Central memory CD8-positive, alpha-beta T cell (primary cell): ENCODE results near the gene DGKD.

Experiments
- ATAC-seq: fragments of 150-1000 bp; cut with Tn5 transposase; replicated peaks from 2 replicates; pipeline ENCODE4 v1.10.0; 2022; ENCODE audit warnings: mild to moderate bottlenecking, moderate FRiP score, moderate number of reproducible peaks; ENCODE audit not compliant: poor library complexity, severe bottlenecking; ENCODE audit errors: extremely low read depth
- DNase-seq, 2 donors: peaks; one replicate each; pipeline ENCODE4 v3.0.0; 2021; ENCODE audit warnings: low spot score in 2 of 2
- H3K27ac Mint-ChIP-seq: one replicate; pipeline ENCODE4 v1.8.0; 2022; ENCODE audit warnings: low read depth, mild to moderate bottlenecking, moderate library complexity, mixed read lengths
- H3K27me3 Mint-ChIP-seq: one replicate; pipeline ENCODE4 v1.8.0; 2022; ENCODE audit warnings: mixed read lengths
- H3K36me3 Mint-ChIP-seq: one replicate; pipeline ENCODE4 v1.8.0; 2022; ENCODE audit warnings: mild to moderate bottlenecking, moderate library complexity, mixed read lengths; ENCODE audit not compliant: insufficient read depth
- H3K4me1 Mint-ChIP-seq: one replicate; pipeline ENCODE4 v1.8.0; 2022; ENCODE audit warnings: mixed read lengths
- H3K4me3 Mint-ChIP-seq: one replicate; pipeline ENCODE4 v1.8.0; 2022; ENCODE audit warnings: mild to moderate bottlenecking, moderate library complexity, mixed read lengths
- H3K9me3 Mint-ChIP-seq: one replicate; pipeline ENCODE4 v1.8.0; 2022; ENCODE audit warnings: mixed read lengths

DGKD gene

GRCh38 chr2:233400961-233401360 is 46.7 kb downstream of the DGKD start:
- DNase-seq (no peak), ATAC-seq (no peak)
- H3K4me1 Mint-ChIP-seq = peaks cover 55% of the 10 kb centered on the region
- no peak overlapping the region for H3K27ac Mint-ChIP-seq
- H3K4me3 Mint-ChIP-seq = peak overlapping the region; percentile 18
- peaks cover 20% of the 10 kb centered on the region for H3K36me3 Mint-ChIP-seq
- no peaks in the 10 kb centered on the region for H3K9me3 Mint-ChIP-seq
- H3K27me3 Mint-ChIP-seq = no peaks in the 10 kb centered on the region

DNA sequence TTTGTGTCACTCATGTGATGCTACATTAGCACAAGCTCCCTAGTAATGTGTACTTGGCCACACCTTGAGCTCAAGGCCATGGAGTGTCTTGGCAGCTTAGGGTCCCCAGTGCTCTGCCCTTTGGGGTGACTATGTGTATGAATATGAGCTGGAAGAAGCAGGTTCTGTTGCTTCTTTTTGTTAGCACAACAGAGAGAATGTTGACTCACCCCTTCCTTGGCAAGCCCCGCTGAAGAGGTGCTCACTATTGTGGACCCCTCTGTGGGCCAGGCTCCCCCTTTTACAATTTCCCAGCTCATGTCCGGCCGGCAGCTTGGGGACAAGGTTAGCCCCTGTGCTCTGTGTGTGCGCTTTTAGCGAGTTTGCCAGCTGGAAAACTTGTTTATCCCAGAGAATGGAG is 48.1 kb downstream of the DGKD start:
- no peak overlapping the region for H3K4me3 Mint-ChIP-seq
- H3K9me3 Mint-ChIP-seq = no peaks in the 10 kb centered on the region
- H3K27me3 Mint-ChIP-seq = no peaks in the 10 kb centered on the region
- ATAC-seq = no peak
- no peak overlapping the region for H3K27ac Mint-ChIP-seq
- DNase-seq = no peak
- peaks cover 45% of the 10 kb centered on the region for H3K4me1 Mint-ChIP-seq
- H3K36me3 Mint-ChIP-seq = peaks cover 17% of the 10 kb centered on the region

DNA sequence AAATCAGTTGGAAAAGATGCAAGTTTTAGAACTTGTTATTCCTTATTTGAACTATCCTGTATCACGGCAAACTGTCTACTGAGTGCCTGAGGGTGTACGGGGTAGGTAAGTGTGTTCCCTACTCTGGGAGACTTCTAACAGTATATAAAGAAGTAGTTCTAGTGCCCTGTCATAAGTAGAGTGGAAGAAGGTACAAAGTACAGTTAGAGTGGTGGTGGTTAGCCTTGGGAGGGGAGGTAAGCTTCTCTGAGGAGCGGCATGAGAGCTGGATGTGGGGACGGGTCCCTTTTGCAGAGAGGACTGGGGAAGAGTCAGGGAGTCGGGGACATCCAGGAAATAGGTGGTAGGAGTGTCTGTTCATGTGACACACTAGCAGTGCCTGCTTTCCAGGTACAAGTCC is 48.5 kb downstream of the DGKD start:
- H3K4me3 Mint-ChIP-seq = no peak overlapping the region
- no peak for DNase-seq
- no peaks in the 10 kb centered on the region for H3K9me3 Mint-ChIP-seq
- no peaks in the 10 kb centered on the region for H3K27me3 Mint-ChIP-seq
- H3K27ac Mint-ChIP-seq = no peak overlapping the region
- no peak for ATAC-seq
- H3K4me1 Mint-ChIP-seq = peaks cover 41% of the 10 kb centered on the region
- peaks cover 17% of the 10 kb centered on the region for H3K36me3 Mint-ChIP-seq

DNA sequence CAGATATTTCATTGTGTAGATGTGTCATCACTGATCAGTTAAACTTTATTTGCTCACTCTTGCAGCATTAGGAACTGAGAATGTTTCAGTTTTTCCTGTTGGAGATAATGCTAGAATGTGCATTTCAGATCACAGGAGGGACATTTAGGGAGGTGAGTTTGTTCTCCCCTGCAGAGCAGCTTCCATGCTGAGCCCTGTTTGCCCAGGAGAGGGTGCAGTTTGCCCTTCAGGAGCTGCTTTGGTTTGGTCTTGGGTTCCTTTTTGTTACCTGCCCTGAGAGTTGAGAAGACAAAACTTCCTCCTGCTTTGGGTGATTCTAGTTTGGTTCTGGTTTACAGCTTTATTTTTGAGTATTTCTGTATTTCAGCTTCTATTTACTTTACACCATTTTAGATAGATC is 49.9 kb downstream of the DGKD start:
- ATAC-seq (peak; percentile 66), DNase-seq (peak; percentile 41 to 44)
- Mint-ChIP-seq H3K36me3 (peaks cover 14% of the 10 kb centered on the region), H3K4me1 (peaks cover 42% of the 10 kb centered on the region), H3K9me3 (no peaks in the 10 kb centered on the region), H3K4me3 (no peak overlapping the region), H3K27ac (peak overlapping the region; percentile 21), H3K27me3 (no peaks in the 10 kb centered on the region)

DNA sequence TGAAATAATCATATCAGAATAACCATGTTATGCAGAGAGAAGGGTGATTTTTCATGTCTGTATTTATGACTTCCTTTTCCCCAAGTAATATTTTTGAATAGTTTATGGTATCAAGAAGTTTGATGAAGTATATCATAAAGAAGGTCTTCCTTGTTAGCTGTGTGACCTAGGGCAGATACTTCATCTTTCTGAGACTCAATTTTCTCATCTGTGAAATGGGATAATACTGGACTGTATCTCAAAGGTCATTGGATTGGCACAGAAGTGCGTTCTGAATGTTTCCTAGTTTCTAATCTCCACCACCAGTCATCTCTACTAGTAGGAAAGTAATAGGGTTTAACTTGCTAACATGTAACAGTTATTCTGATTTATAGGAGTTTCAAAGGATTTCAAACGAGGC is 52.6 kb downstream of the DGKD start:
- H3K27me3 Mint-ChIP-seq = no peaks in the 10 kb centered on the region
- H3K9me3 Mint-ChIP-seq = no peaks in the 10 kb centered on the region
- peaks cover 9% of the 10 kb centered on the region for H3K36me3 Mint-ChIP-seq
- DNase-seq = no peak
- H3K27ac Mint-ChIP-seq = peak overlapping the region; percentile 26
- no peak overlapping the region for H3K4me3 Mint-ChIP-seq
- ATAC-seq = no peak
- peaks cover 48% of the 10 kb centered on the region for H3K4me1 Mint-ChIP-seq

- Mint-ChIP-seq H3K9me3 (no peaks in the 10 kb centered on the region), H3K36me3 (peaks cover 5% of the 10 kb centered on the region), H3K27ac (peak overlapping the region; percentile 73), H3K4me3 (no peak overlapping the region), H3K4me1 (peaks cover 48% of the 10 kb centered on the region), H3K27me3 (no peaks in the 10 kb centered on the region)
- no peak for ATAC-seq
- no peak for DNase-seq
Observed at GRCh38 chr2:233407771-233408181, 53.5 kb downstream of the DGKD start.

DNA sequence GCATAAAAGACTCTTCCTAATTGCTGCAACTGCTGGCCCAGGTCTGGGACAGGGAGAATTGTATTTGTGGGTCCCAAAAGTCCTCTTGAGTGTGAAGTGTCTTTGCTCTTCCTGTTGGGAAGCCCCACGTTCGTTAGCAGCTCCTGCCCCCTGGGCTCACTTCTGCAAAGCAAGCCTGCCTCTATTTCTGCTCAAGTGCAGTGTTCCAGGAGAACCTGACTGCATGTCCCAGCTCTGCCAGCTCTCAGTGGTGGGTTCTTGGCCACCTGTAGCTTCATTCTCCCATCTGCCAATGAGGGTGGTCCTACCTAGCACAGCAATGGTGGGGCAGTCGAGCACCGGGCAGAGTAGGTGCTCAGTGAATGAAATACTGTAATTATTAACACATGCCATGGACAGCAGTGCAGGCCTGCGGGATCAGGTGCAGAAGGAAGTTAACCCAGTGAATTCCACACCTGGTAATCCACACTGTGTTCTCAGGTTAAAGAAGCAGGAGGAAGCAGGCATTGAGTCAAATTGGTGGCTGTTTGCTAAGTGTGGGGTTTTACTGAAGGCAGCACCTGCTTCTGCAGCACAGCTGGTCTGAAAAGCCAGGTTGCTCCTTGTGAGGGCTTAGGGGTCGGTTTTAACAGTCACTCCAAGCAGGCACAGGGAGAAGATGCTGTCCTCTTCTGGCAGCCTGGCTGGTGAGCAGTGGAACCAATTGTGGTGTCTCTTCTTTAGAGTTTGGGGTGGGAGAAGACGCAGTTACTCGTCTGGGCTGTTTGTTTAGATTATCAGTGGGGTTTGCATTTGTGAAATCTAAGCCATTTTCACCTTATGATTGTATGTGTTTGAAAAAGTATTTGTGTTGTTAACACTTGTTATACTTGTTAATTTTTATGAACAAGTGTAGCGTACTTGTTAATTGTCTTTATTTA is 54.3 kb downstream of the DGKD start:
- Mint-ChIP-seq H3K36me3 (peaks cover 5% of the 10 kb centered on the region), H3K27me3 (no peaks in the 10 kb centered on the region), H3K9me3 (no peaks in the 10 kb centered on the region), H3K4me1 (peaks cover 52% of the 10 kb centered on the region), H3K4me3 (peak overlapping the region; percentile 51), H3K27ac (peak overlapping the region; percentile 73)
- no peak for DNase-seq
- no peak for ATAC-seq

- no peak for DNase-seq
- Mint-ChIP-seq H3K27ac (peak overlapping the region; percentile 73), H3K36me3 (peaks cover 5% of the 10 kb centered on the region), H3K9me3 (no peaks in the 10 kb centered on the region), H3K27me3 (no peaks in the 10 kb centered on the region), H3K4me3 (peak overlapping the region; percentile 51), H3K4me1 (peaks cover 53% of the 10 kb centered on the region)
- peak; percentile 93 for ATAC-seq
Observed at GRCh38 chr2:233409286-233409991, 55.1 kb downstream of the DGKD start.

- Mint-ChIP-seq H3K9me3 (no peaks in the 10 kb centered on the region), H3K27ac (no peak overlapping the region), H3K4me1 (peaks cover 55% of the 10 kb centered on the region), H3K36me3 (peaks cover 4% of the 10 kb centered on the region), H3K4me3 (peak overlapping the region; percentile 51), H3K27me3 (no peaks in the 10 kb centered on the region)
- ATAC-seq (no peak), DNase-seq (no peak)
Observed at GRCh38 chr2:233410196-233410760, 56.0 kb downstream of the DGKD start.

GRCh38 chr2:233411162-233411561 is 56.9 kb downstream of the DGKD start:
- H3K27me3 Mint-ChIP-seq = no peaks in the 10 kb centered on the region
- H3K4me1 Mint-ChIP-seq = peaks cover 63% of the 10 kb centered on the region
- H3K36me3 Mint-ChIP-seq = peaks cover 2% of the 10 kb centered on the region
- H3K9me3 Mint-ChIP-seq = no peaks in the 10 kb centered on the region
- H3K4me3 Mint-ChIP-seq = no peak overlapping the region
- no peak for ATAC-seq
- no peak for DNase-seq
- no peak overlapping the region for H3K27ac Mint-ChIP-seq

- H3K4me3 Mint-ChIP-seq = no peak overlapping the region
- ATAC-seq = no peak
- peaks cover 2% of the 10 kb centered on the region for H3K36me3 Mint-ChIP-seq
- H3K27ac Mint-ChIP-seq = no peak overlapping the region
- no peak for DNase-seq
- no peaks in the 10 kb centered on the region for H3K27me3 Mint-ChIP-seq
- peaks cover 69% of the 10 kb centered on the region for H3K4me1 Mint-ChIP-seq
- no peaks in the 10 kb centered on the region for H3K9me3 Mint-ChIP-seq
Observed at GRCh38 chr2:233412405-233412804, 58.1 kb downstream of the DGKD start.

DNA sequence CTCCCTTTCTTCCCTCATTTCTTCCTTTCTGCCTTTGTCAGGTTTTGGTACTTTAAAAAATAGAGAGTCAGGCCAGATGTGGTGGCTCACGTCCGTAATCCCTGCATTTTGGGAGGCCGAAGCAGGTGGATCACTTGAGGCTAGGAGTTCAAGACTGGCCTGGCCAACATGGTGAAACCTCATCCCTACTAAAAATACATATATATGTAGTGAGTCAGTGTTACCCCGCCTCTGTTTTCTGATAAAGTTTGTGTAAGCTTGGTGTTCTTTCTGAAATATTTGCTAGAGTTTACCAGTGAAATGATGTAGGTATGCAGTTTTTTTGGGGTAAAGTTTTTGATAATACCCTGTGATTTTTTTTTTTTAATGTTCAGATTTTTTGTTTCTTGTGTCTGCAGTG is 58.8 kb downstream of the DGKD start:
- Mint-ChIP-seq H3K27me3 (no peaks in the 10 kb centered on the region), H3K36me3 (peaks cover 2% of the 10 kb centered on the region), H3K4me1 (peaks cover 70% of the 10 kb centered on the region), H3K27ac (peak overlapping the region; percentile 69), H3K4me3 (no peak overlapping the region), H3K9me3 (no peaks in the 10 kb centered on the region)
- no peak for DNase-seq
- ATAC-seq = no peak
